GM21528 (cell line): ENCODE results near the gene ACTN3.
"Not testable (repeated sequence)": the region's sequence is repeated elsewhere in the genome, so short reads cannot be mapped to it uniquely, and the experiment has no call there.

Experiments used
- ATAC-seq: cut with Tn5 transposase; IDR thresholded peaks from one replicate; pipeline ENCODE4 v1.9.1; 2021; ENCODE audit warnings: mild to moderate bottlenecking, moderate library complexity; ENCODE audit not compliant: unreplicated experiment, low FRiP score

ACTN3 gene

DNA sequence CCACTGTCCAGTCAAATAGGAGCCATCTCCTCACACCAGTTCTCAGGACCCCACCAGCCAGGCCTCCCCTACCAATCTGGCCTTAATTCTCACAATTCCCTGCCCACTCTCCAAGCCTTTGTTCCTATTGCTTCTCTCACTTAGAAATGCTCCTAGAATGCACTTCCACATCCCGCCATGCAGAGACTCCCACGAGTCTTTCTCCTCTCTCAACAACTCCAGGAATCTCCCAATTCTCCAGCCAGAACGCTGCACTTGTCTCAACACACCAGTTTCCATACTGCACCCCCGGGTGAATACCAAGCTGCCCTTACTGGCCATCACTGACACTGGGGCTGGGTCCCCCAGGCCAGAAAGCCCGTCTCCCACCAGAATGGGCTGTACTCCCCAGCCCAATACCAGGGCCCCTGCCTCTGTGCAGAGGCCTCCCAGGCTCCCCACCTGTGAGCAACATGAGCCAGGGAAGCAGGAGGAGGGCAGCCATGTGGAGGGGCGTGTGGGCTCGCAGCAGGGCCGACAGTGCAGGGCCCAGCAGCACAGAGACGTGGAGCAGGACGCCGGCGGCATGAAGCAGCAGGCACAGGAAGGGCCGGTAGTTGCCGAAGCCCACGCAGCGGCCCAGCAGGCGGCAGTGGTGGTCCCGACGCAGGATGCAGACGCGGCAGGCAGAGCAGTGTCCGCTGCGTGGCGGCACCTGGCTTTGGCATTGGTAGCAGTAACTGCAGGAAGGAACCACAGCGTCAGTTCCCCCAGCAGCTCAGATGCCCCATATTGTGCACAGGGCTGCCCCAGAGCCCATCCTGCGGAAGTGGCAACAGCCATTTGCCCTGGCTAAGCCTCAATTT lies 3.2 kb upstream of the ACTN3 start:
- ATAC-seq, result peak; percentile 39

DNA sequence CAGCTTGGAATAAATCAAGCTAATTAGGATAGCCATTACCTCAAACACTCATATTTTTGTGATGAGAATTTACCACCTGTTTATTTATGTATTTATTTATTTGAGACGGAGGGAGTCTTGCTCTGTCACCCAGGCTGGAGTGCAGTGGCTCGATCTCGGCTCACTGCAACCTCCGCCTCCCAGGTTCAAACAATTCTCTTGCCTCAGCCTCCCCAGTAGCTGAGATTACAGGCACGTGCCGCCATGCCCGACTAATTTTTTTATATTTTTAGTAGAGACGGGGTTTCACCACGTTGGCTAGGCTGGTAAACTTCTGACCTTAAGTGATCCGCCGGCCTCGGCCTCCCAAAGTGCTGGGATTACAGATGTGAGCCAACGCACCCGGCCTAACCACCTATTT lies 1.8 kb upstream of the ACTN3 start:
- ATAC-seq, result not testable (repeated sequence)

GRCh38 chr11:66545701-66546367 lies 869 bp upstream of the ACTN3 start, which contains the start of gene ZDHHC24:
TSS of gene ZDHHC24 (minus strand) at chr11:66546048. CDS start at chr11:66546003, 45 bp downstream.
- ATAC-seq, result peak; percentile 74

GRCh38 chr11:66546966-66547661 lies 411 bp downstream of the ACTN3 start:
- no peak for ATAC-seq

DNA sequence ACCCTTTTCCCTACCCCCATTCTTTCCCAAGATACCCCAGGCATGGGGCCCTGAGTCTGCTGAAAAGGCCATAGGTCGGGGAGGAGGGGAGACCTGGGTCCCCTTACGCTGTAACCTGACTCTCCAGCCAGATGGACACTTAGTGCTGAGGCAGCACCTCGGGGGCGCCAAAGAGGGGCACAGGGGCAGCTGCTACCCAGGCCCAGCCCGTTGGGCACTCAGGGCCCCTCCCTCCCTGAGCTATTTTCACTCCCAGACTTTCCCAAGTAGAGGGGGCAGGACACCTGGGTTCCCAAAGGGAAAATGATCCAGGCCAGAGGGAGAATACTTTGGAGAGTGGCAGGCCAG lies 933 bp downstream of the ACTN3 start:
- ATAC-seq, result no peak

DNA sequence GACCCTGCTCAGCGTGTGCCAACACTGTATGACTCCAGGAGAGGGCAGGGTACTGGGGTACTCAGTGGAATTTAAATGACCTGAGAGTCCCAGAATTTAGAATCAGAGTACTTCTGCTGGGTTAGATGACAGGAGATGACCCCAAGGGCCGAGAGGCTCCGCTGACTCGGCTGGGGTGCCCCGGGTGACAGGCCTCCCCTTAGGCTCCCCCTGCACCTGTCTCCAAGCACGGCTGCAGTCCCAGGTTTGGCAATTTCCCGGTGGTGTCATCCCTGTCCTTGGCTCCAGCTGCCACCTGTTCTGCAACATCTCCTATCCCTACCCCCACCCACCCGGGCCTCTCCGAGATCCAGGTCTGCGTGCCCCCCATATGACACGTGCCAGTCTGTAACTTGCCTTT lies 1.3 kb downstream of the ACTN3 start:
- no peak for ATAC-seq

DNA sequence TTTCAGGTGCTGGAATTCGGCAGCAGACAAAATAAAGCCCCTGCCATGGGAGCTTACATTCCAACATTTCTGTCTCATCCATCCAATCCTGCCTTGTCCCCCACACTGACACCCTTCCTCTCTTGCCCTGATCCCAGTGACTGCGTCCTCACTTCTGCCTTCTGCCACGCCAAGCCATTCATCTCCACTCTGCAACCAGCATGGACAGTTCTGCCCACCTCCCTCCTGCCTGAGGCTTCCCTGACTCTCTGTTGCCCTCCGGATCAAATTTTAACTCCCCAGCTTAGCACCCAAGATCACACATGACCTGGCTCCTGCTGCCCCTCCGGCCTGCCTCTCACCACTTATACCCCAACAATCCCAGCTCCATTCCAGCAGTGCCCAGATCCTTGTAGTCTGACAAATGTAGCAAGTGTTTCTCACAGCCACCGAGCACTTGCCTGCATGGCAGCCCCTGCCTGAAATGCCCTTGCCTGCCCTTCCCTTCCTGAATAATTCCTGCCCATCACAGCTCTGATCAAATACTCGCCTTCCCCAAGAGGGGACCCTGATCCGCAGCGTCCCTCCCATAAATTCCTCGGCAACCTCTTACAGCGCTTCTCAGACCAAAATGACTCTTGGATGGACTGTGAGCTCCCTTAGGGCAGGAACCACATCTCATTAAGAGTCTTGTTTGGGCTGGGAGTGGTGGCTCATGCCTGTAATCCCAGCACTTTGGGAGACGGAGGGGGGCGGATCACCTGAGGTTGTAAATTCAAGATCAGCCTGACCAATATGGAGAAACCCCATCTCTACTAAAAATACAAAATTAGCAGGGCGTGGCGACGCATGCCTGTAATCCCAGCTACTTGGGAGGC lies 2.3 kb downstream of the ACTN3 start:
- no peak for ATAC-seq

GRCh38 chr11:66549696-66550095 lies 3.0 kb downstream of the ACTN3 start:
- ATAC-seq, result no peak

GRCh38 chr11:66550887-66551286 lies 4.2 kb downstream of the ACTN3 start:
- ATAC-seq, result no peak

DNA sequence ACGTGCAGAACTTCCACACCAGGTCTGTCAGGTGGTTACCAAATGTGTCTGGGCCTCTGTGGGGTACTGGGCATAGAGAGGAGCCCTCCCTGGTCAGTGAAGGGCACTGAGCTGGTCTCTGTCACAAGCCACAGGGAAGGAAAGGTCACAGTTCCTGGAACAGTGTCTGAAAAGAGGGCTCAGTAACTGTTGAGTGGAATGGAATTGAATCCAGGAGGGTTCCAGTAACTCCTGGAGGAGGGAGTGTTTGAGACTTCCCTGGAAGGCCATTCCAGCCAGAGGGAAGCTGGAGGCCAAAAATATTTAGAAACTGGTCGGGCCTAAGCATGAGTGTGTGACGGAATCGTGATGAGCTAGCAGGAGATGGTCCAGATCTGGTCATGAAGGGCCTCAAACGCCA lies 7.9 kb downstream of the ACTN3 start:
- ATAC-seq, result no peak

DNA sequence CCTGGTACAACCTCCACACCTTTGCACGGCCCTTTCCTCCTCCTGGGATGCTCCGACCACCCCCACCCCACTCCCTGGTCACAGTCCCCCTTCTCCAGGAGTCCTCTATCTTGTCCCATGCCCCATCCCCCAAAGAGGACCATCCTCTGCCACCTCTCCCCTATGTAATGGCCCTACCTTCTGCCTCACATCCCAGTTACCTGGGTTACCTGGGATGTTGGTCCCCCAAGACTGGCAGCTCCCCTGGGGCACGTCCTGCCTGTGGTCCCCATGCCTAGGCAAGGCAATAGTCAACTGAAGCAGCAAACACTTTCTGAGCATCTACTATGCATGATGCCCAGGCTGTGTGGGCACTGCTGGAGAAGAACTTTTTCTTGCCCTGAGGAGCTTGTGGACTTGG lies 8.7 kb downstream of the ACTN3 start:
- ATAC-seq, result no peak

DNA sequence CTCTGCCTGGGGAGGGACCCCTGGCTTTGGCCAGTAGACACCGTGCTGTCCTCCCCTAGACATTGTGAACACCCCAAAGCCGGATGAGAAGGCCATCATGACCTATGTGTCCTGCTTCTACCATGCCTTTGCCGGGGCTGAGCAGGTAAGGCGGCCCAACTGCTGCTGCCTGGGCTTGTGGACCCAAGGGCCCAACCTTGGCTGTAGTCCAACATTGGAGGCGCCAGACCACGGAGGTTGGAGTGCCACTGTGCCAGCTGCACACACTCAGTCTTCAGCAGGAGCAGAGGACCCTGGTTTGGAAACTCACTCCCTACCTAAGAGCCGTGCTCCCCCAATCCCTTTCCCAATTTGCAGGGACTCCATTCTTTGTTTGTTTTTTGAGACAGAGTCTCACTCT lies 9.4 kb downstream of the ACTN3 start:
- no peak for ATAC-seq

DNA sequence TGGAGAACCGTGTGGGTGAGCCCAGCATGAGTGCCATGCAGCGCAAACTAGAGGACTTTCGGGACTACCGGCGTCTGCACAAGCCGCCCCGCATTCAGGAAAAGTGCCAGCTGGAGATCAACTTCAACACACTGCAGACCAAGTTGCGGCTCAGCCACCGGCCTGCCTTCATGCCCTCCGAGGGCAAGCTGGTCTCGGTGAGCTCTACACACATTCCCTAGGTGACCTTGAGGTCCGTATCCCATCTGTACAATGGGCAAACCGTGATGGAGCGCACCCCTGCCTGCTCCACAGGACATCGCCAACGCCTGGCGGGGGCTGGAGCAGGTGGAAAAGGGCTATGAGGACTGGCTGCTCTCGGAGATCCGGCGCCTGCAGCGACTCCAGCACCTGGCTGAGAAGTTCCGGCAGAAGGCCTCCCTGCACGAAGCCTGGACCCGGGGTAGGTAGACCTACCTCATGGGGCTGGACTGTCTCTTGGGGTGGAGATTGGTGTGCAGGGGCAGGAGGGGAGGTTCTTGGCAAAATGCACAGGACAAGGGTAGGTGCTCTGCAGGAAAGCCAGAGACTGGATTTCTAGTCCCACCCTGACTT lies 11.1 kb downstream of the ACTN3 start:
- ATAC-seq, result no peak

- ATAC-seq, result no peak
These were observed 12.6 kb downstream of the ACTN3 start for GRCh38 chr11:66559142-66559865.

DNA sequence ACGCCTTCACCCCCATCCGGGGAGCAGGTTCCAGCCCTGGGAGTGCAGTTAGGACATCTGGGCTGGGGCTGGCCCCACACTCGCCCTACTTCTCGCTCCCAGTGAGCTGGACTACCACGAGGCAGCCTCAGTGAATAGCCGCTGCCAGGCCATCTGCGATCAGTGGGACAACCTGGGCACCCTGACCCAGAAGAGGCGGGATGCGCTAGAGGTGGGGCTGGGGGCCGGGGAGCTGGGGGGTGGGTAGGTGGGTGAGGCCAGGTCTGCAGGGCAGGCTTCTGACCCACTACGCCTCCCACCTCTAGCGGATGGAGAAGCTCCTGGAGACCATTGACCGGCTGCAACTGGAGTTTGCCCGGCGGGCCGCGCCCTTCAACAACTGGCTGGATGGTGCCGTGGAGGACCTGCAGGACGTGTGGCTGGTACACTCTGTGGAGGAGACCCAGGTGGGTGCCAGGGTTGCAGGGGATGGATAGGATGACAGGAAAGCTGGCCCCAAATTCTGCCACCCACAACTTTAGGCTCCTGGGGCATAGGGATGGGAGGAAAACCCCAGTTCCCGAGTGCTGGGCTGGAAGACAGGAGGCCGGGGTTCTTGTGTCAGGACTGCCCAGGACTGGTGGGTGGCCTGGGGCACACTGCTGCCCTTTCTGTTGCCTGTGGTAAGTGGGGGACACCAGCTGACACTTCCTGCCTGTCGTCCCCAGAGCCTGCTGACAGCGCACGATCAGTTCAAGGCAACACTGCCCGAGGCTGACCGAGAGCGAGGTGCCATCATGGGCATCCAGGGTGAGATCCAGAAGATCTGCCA lies 13.4 kb downstream of the ACTN3 start:
- ATAC-seq, result no peak

GRCh38 chr11:66561178-66561974 lies 14.7 kb downstream of the ACTN3 start:
- no peak for ATAC-seq

- no peak for ATAC-seq
These were observed 15.2 kb downstream of the ACTN3 start for GRCh38 chr11:66561975-66562248.

GRCh38 chr11:66562275-66562674 lies 15.6 kb downstream of the ACTN3 start:
- ATAC-seq, result no peak
